Heart right ventricle (tissue), 16 donors: ENCODE data around the gene CLK4. TPM values are rescaled to one million over a fixed set of nuclear protein-coding genes. Genes with fewer than 3 reads are reported as not detected.

Experiments used
- ATAC-seq, 8 donors: fragments of 200-7000 bp; cut with Tn5 transposase; one replicate each; pipeline ENCODE4 v1.9.1; 2020; ENCODE audit warnings: mild to moderate bottlenecking in 8 of 8, moderate library complexity in 8 of 8, moderate number of reproducible peaks in 1 of 8
- DNase-seq, 2 donors: peaks; one replicate each; pipeline ENCODE4 v3.0.0-alpha.2; 2020
- H3K27ac ChIP-seq, 10 donors: fragments of 200-600 bp; sonication (generic) in 2 of 10; one replicate each; pipeline versions ENCODE4 v1.5.0 to v1.8.0; 2020 to 2022; ENCODE audit warnings: mild to moderate bottlenecking in 3 of 10
- H3K27me3 ChIP-seq, 7 donors: fragments of 200-600 bp; one replicate each; pipeline ENCODE4 v1.8.0; 2021 to 2022; ENCODE audit warnings: mild to moderate bottlenecking in 2 of 7
- H3K36me3 ChIP-seq, 9 donors: fragments of 200-600 bp; sonication (generic) in 1 of 9; one replicate each; pipeline versions ENCODE4 v1.5.0 to v1.8.0; 2020 to 2022; ENCODE audit warnings: mild to moderate bottlenecking in 2 of 9
- H3K4me1 ChIP-seq, 9 donors: fragments of 200-600 bp; sonication (generic) in 1 of 9; one replicate each; pipeline versions ENCODE4 v1.5.0 to v1.8.0; 2020 to 2022; ENCODE audit warnings: mild to moderate bottlenecking in 4 of 9
- H3K4me3 ChIP-seq, 10 donors: fragments of 200-600 bp; sonication (generic) in 2 of 10; one replicate each; pipeline versions ENCODE4 v1.5.0 to v1.8.0; 2020 to 2022; ENCODE audit warnings: mild to moderate bottlenecking in 7 of 10, moderate library complexity in 2 of 10
- H3K9me3 ChIP-seq, 11 donors: fragments of 200-600 bp in 10 of 11; sonication (generic) in 2 of 11; one replicate each; pipeline versions ENCODE4 v1.5.0 to v1.8.0; 2013 to 2022; ENCODE audit warnings: mild to moderate bottlenecking in 2 of 11, control low read depth in 1 of 11, moderate library complexity in 1 of 11
- CTCF ChIP-seq, 9 donors: fragments of 200-600 bp; sonication (generic) in 2 of 9; IDR thresholded peaks; one replicate each; pipeline versions ENCODE4 v1.5.0 to v1.8.0; 2021 to 2022; ENCODE audit warnings: antibody characterized with exemption in 9 of 9, mild to moderate bottlenecking in 5 of 9, moderate library complexity in 1 of 9
- WGBS, 2 donors: extraction: QIAGEN DNeasy Blood & Tissue Kit; methylation state at CpG; one replicate each; pipeline ENCODE4 v1.1.7; 2013; ENCODE audit warnings: inconsistent platforms in 1 of 2; 5-methylcytosine and 5-hydroxymethylcytosine counted together
- intact Hi-C, 10 donors: fragments of 100-400 bp; cut with DNase I; formaldehyde crosslinking; loops; one replicate each; pipeline versions ENCODE4 v1.11.1 to v1.14.2; 2022
- polyA plus RNA-seq, 2 donors: library from polyadenylated mRNA; stranded (reverse); fragments of 200-250 nt; gene quantifications; one replicate each; pipeline ENCODE4 v1.2.3, GENCODE V29; 2013
- total RNA-seq, 10 donors: library from RNA; stranded (reverse); fragmentation: NEBNext Ultra II Directional in 3 of 10; extraction: Animal tissue kit (Norgen Biotek cat#: 25700) in 3 of 10; gene quantifications; one replicate each; pipeline versions ENCODE4 v1.2.1 to v1.2.4, GENCODE V29; 2021 to 2023
- donor health status: Arrhythmogenic right ventricular cardiomyopathy.
- donor health status: ischemic (EF 13 %, LVEDD 7.1; RV severe dilation, severe dysfunction).
- donor health status: healthy with polysubstance abuse.
- donor health status: DM: no; HTN: yes; CAD: no.
- donor health status: DM: no; HTN: no; CAD: no.
- donor health status: ischemic (EF 25% LVEDD 6.9; RV normal size, moderate dysfunction).
- donor health status: ischemic (EF 25% LVEDD 5.7; RV mildly dilated, moderate dysfunction).
- donor health status: healthy.
- donor health status: DM: yes; HTN: yes; CAD: no.
- donor health status: Ischemic cardiomyopathy.
- donor health status: ischemic (EF 35%, LVEDD 5.7; RV mildly dilated, moderate dysfunction).
- donor health status: nonischemic (EF 11% LVEDD 7.7; RV severe dilation, severe dysfunction).
- donor health status: DM: yes; HTN: yes; CAD: no.
- donor health status: PGD.
- donor health status: ischemic (EF 29% LVEDD 5.4; RV normal size, mild dysfunction).
- donor health status: nonischemic (EF 23%, LVEDD 6.1; RV moderate dilation, normal function).

CLK4 gene
- total and polyA plus RNA-seq, 12 donors = 6.0 to 67.0 (median 15.5) TPM

- H3K27ac ChIP-seq = no peak overlapping the region
- ATAC-seq = no peak
- WGBS, 2 donors = 90 to 92% methylated on average over 4 of the region's 4 CpGs
- H3K36me3 ChIP-seq = no peaks in the 10 kb centered on the region
- no peak for DNase-seq
- intact Hi-C loops = no loop called here
- peaks cover 8 to 30% (median 21%) of the 10 kb centered on the region in 7 donors for H3K27me3 ChIP-seq
- no peak overlapping the region for H3K4me3 ChIP-seq
- TF ChIP-seq CTCF (IDR thresholded peaks at IDR 0.05) = no peak
- H3K9me3 ChIP-seq = peaks cover 0 to 8% (median 0%) of the 10 kb centered on the region in 11 donors
- H3K4me1 ChIP-seq = peaks cover 0 to 5% (median 0%) of the 10 kb centered on the region in 9 donors
Observed at GRCh38 chr5:178572617-178573016, 54.2 kb downstream of the CLK4 start.

GRCh38 chr5:178569485-178569884 lies 57.4 kb downstream of the CLK4 start:
- ATAC-seq (no peak), DNase-seq (no peak)
- H3K36me3 ChIP-seq = no peaks in the 10 kb centered on the region
- no peak overlapping the region for H3K4me3 ChIP-seq
- intact Hi-C loops = no loop called here
- peaks cover 0 to 8% (median 0%) of the 10 kb centered on the region in 11 donors for H3K9me3 ChIP-seq
- H3K4me1 ChIP-seq = no peaks in the 10 kb centered on the region
- 57 to 68% methylated on average over 2 of the region's 2 CpGs for WGBS, 2 donors
- H3K27ac ChIP-seq = no peak overlapping the region
- TF ChIP-seq CTCF (IDR thresholded peaks at IDR 0.05) = no peak
- peaks cover 0 to 11% (median 0%) of the 10 kb centered on the region in 7 donors for H3K27me3 ChIP-seq

GRCh38 chr5:178564811-178565550 lies 61.9 kb downstream of the CLK4 start:
- H3K4me1 ChIP-seq = no peaks in the 10 kb centered on the region
- intact Hi-C loops = no loop called here
- H3K36me3 ChIP-seq = no peaks in the 10 kb centered on the region
- H3K9me3 ChIP-seq = no peaks in the 10 kb centered on the region
- peaks cover 0 to 11% (median 0%) of the 10 kb centered on the region in 7 donors for H3K27me3 ChIP-seq
- ATAC-seq (no peak), DNase-seq (no peak)
- H3K27ac ChIP-seq = no peak overlapping the region
- H3K4me3 ChIP-seq = no peak overlapping the region
- no peak for TF ChIP-seq CTCF (IDR thresholded peaks at IDR 0.05)
- 45 to 46% methylated on average over 12 of the region's 12 CpGs for WGBS, 2 donors

GRCh38 chr5:178564397-178564796 lies 62.5 kb downstream of the CLK4 start:
- no peak overlapping the region for H3K4me3 ChIP-seq
- no peak for ATAC-seq
- H3K27me3 ChIP-seq = peaks cover 0 to 11% (median 0%) of the 10 kb centered on the region in 7 donors
- no peaks in the 10 kb centered on the region for H3K4me1 ChIP-seq
- intact Hi-C loops = no loop called here
- no peak overlapping the region for H3K27ac ChIP-seq
- TF ChIP-seq CTCF (IDR thresholded peaks at IDR 0.05) = no peak
- DNase-seq = no peak
- H3K9me3 ChIP-seq = no peaks in the 10 kb centered on the region
- no peaks in the 10 kb centered on the region for H3K36me3 ChIP-seq
- 40 to 52% methylated on average over 4 of the region's 4 CpGs for WGBS, 2 donors
